SU-DHL-6 (cell line): ENCODE data around the gene KCTD10.
"Not testable (repeated sequence)": the region's sequence is repeated elsewhere in the genome, so short reads cannot be mapped to it uniquely, and the experiment has no call there.

Experiments
- H2AFZ ChIP-seq: fragments of 200-600 bp; sonication (generic); 2 replicates; pipeline ENCODE4 v1.6.1; 2014; ENCODE audit warnings: low read depth, mild to moderate bottlenecking, moderate library complexity, mixed read lengths, antibody characterized with exemption, low read length; ENCODE audit not compliant: severe bottlenecking
- H3F3A ChIP-seq: fragments of 200-600 bp; shearing (Covaris generic); 2 replicates; pipeline ENCODE4 v1.6.0; 2016; ENCODE audit warnings: antibody characterized with exemption, mild to moderate bottlenecking; ENCODE audit not compliant: insufficient read depth
- H3K27ac ChIP-seq: fragments of 200-600 bp; sonication (generic); 2 replicates; pipeline ENCODE4 v1.5.1; 2016; ENCODE audit warnings: low read depth, mild to moderate bottlenecking, low read length, moderate library complexity, mixed read lengths
- H3K27me3 ChIP-seq: fragments of 200-600 bp; sonication (generic), shearing (Covaris generic); 2 replicates; pipeline ENCODE4 v1.6.0; 2014; ENCODE audit warnings: mild to moderate bottlenecking, low read length
- H3K36me3 ChIP-seq: fragments of 200-600 bp; sonication (generic); 2 replicates; pipeline ENCODE4 v1.6.1; 2014; ENCODE audit warnings: mild to moderate bottlenecking, low read length, mixed read lengths
- H3K4me2 ChIP-seq: fragments of 300-600, 200-600 bp; shearing (Covaris generic), sonication (generic); 2 replicates; pipeline ENCODE4 v1.6.0; 2014; ENCODE audit warnings: low read length, low read depth, mild to moderate bottlenecking; ENCODE audit not compliant: poor library complexity, severe bottlenecking
- H3K4me3 ChIP-seq: fragments of 200-600 bp; sonication (generic); 2 replicates; pipeline ENCODE4 v1.5.1; 2014; ENCODE audit warnings: antibody characterized with exemption, low read length, mild to moderate bottlenecking, mixed read lengths; ENCODE audit not compliant: insufficient read depth, poor library complexity, severe bottlenecking
- H3K79me2 ChIP-seq: fragments of 200-600 bp; sonication (generic); 2 replicates; pipeline ENCODE4 v1.6.1; 2014; ENCODE audit warnings: mild to moderate bottlenecking, low read length, moderate library complexity; ENCODE audit not compliant: insufficient read depth
- H3K9ac ChIP-seq: fragments of 200-600 bp; sonication (generic); 2 replicates; pipeline ENCODE4 v1.7.0; 2014; ENCODE audit warnings: mild to moderate bottlenecking, low read length
- H3K9me2 ChIP-seq: fragments of 200-600 bp; sonication (generic); replicated peaks from 2 replicates; pipeline ENCODE4 v1.6.1; 2014; ENCODE audit warnings: low read length; ENCODE audit not compliant: insufficient read depth
- H3K9me3 ChIP-seq: fragments of 200-600 bp; sonication (generic); 2 replicates; pipeline ENCODE4 v1.6.1; 2014; ENCODE audit warnings: low read length, mixed read lengths; ENCODE audit not compliant: insufficient read depth
- H4K20me1 ChIP-seq: fragments of 200-600 bp; sonication (generic); 2 replicates; pipeline ENCODE4 v1.6.1; 2014; ENCODE audit warnings: low read depth, mild to moderate bottlenecking, antibody characterized with exemption, low read length, moderate library complexity, mixed read lengths
- CTCF ChIP-seq: fragments of 200-600 bp; sonication (generic); IDR thresholded peaks from one replicate; pipeline ENCODE4 v1.5.1; 2017; ENCODE audit warnings: antibody characterized with exemption, mild to moderate bottlenecking, low read length, moderate library complexity; ENCODE audit not compliant: insufficient read depth, poor library complexity, severe bottlenecking
- EZH2phosphoT487 ChIP-seq: fragments of 200-600 bp; sonication (generic), shearing (Covaris generic); conservative IDR thresholded peaks from 2 replicates; pipeline ENCODE4 v1.6.1; 2018; ENCODE audit warnings: mild to moderate bottlenecking, antibody characterized with exemption, low read length, moderate library complexity, mixed read lengths

Gene KCTD10

GRCh38 chr12:109430244-109430643, 46.9 kb downstream of the KCTD10 start:
- no peak overlapping the region for H3K4me3 ChIP-seq
- no peaks in the 10 kb centered on the region for H3K9me2 ChIP-seq
- no peak overlapping the region for H3K27ac ChIP-seq
- no peaks in the 10 kb centered on the region for H3F3A ChIP-seq
- no peaks in the 10 kb centered on the region for H3K36me3 ChIP-seq
- no peak overlapping the region for H2AFZ ChIP-seq
- TF ChIP-seq CTCF (no peak), EZH2phosphoT487 (no peak)
- no peaks in the 10 kb centered on the region for H4K20me1 ChIP-seq
- no peak overlapping the region for H3K9ac ChIP-seq
- no peaks in the 10 kb centered on the region for H3K9me3 ChIP-seq
- H3K79me2 ChIP-seq: no peaks in the 10 kb centered on the region
- H3K4me2 ChIP-seq: no peak overlapping the region
- H3K27me3 ChIP-seq: no peaks in the 10 kb centered on the region

GRCh38 chr12:109428804-109429203, 48.3 kb downstream of the KCTD10 start:
- not testable (repeated sequence) for H3K9ac ChIP-seq, H3K36me3 ChIP-seq, H3K9me2 ChIP-seq, H3K4me3 ChIP-seq, H3K4me2 ChIP-seq, H3K27ac ChIP-seq, H3F3A ChIP-seq, H3K9me3 ChIP-seq, H4K20me1 ChIP-seq, H2AFZ ChIP-seq, H3K27me3 ChIP-seq, H3K79me2 ChIP-seq

GRCh38 chr12:109428037-109428629, 49.0 kb downstream of the KCTD10 start:
- H3K4me3 ChIP-seq: no peak overlapping the region
- H3K9me3 ChIP-seq: no peaks in the 10 kb centered on the region
- H3K9me2 ChIP-seq: no peaks in the 10 kb centered on the region
- H2AFZ ChIP-seq: no peak overlapping the region
- H3F3A ChIP-seq: no peaks in the 10 kb centered on the region
- no peaks in the 10 kb centered on the region for H4K20me1 ChIP-seq
- no peaks in the 10 kb centered on the region for H3K36me3 ChIP-seq
- no peak overlapping the region for H3K27ac ChIP-seq
- no peaks in the 10 kb centered on the region for H3K27me3 ChIP-seq
- H3K4me2 ChIP-seq: no peak overlapping the region
- TF ChIP-seq CTCF (peak; percentile 81), EZH2phosphoT487 (no peak)
- no peaks in the 10 kb centered on the region for H3K79me2 ChIP-seq
- H3K9ac ChIP-seq: no peak overlapping the region

- Histone ChIP-seq H3K4me3 (no peak overlapping the region), H3K79me2 (no peaks in the 10 kb centered on the region), H3K27ac (no peak overlapping the region), H3K36me3 (no peaks in the 10 kb centered on the region), H3K4me2 (no peak overlapping the region), H3K9me2 (no peaks in the 10 kb centered on the region), H3K9ac (no peak overlapping the region), H2AFZ (no peak overlapping the region), H4K20me1 (no peaks in the 10 kb centered on the region), H3K27me3 (no peaks in the 10 kb centered on the region), H3K9me3 (no peaks in the 10 kb centered on the region), H3F3A (no peaks in the 10 kb centered on the region)
- TF ChIP-seq CTCF: no peak
- TF ChIP-seq EZH2phosphoT487: no peak
These were observed 53.7 kb downstream of the KCTD10 start for GRCh38 chr12:109423392-109423791.
